Lung (tissue), 12 donors: ENCODE data around the gene NFIA. TPM values are rescaled to one million over a fixed set of nuclear protein-coding genes. Genes with fewer than 3 reads are reported as not detected.

Experiments
- ATAC-seq: fragments of 200-7000 bp; cut with Tn5 transposase; one replicate; pipeline ENCODE4 v1.9.1; 2020; ENCODE audit warnings: moderate number of reproducible peaks; ENCODE audit not compliant: insufficient read depth, low FRiP score
- DNase-seq, 3 donors: peaks; one replicate each; pipeline ENCODE4 v3.0.0-alpha.2; 2013 to 2017
- H3K27ac ChIP-seq, 2 donors: one replicate each; pipeline ENCODE4 v1.5.1; 2013; ENCODE audit warnings: mild to moderate bottlenecking in 2 of 2, moderate library complexity in 2 of 2, control low read depth in 1 of 2, inconsistent platforms in 1 of 2, low read depth in 1 of 2, low read length in 1 of 2
- H3K27me3 ChIP-seq, 3 donors: one replicate each; pipeline ENCODE4 v1.5.1; 2013; ENCODE audit warnings: low read length in 2 of 3; ENCODE audit not compliant: control insufficient read depth in 3 of 3, insufficient read depth in 3 of 3
- H3K36me3 ChIP-seq, 4 donors: one replicate each; pipeline ENCODE4 v1.5.1; 2013; ENCODE audit warnings: low read length in 4 of 4, mild to moderate bottlenecking in 1 of 4, moderate library complexity in 1 of 4; ENCODE audit not compliant: control insufficient read depth in 4 of 4, insufficient read depth in 4 of 4
- H3K4me1 ChIP-seq, 5 donors: one replicate each; pipeline ENCODE4 v1.5.1; 2013; ENCODE audit warnings: low read length in 5 of 5, mild to moderate bottlenecking in 2 of 5, moderate library complexity in 1 of 5; ENCODE audit not compliant: control insufficient read depth in 5 of 5, insufficient read depth in 5 of 5
- H3K4me3 ChIP-seq: one replicate; pipeline ENCODE4 v1.5.1; 2013; ENCODE audit warnings: mild to moderate bottlenecking, control low read depth, moderate library complexity
- H3K9ac ChIP-seq, 2 donors: one replicate each; pipeline ENCODE4 v1.5.1; 2013; ENCODE audit warnings: low read length in 2 of 2, control low read depth in 1 of 2; ENCODE audit not compliant: insufficient read depth in 1 of 2
- H3K9me3 ChIP-seq, 4 donors: one replicate each; pipeline ENCODE4 v1.5.1; 2013; ENCODE audit warnings: low read length in 3 of 4, mild to moderate bottlenecking in 1 of 4, moderate library complexity in 1 of 4; ENCODE audit not compliant: control insufficient read depth in 4 of 4, insufficient read depth in 3 of 4
- WGBS, 2 donors: extraction: QIAGEN DNeasy Blood & Tissue Kit; methylation state at CpG; one replicate each; pipeline ENCODE4 v1.1.7; 2013; 5-methylcytosine and 5-hydroxymethylcytosine counted together
- polyA plus RNA-seq, 2 donors: library from polyadenylated mRNA; stranded (reverse); fragments of 200-250 nt; gene quantifications; one replicate each; pipeline ENCODE4 v1.2.1, GENCODE V29; 2013
- total RNA-seq, 2 donors: library from RNA; depleted of rRNA in 1 of 2; stranded (reverse); fragments of >200 nt in 1 of 2; gene quantifications; one replicate each; pipeline ENCODE4 v1.2.1, GENCODE V29; 2014 to 2021
- TF ChIP-seq, protein P1 (sequence below): IDR thresholded peaks from 2 replicates; pipeline ENCODE4 v1.5.1; 2012; ENCODE audit warnings: mild to moderate bottlenecking; ENCODE audit errors: control extremely low read depth, extremely low read depth
- donor health status: control.
- donor health status: control.
- donor health status: Bipolar disorder and iron deficiency.
- donor health status: healthy.
- donor health status: DM: yes; HTN: yes; CAD: no.

Gene NFIA
- total and polyA plus RNA-seq, 4 donors = 3.0 to 63.4 (median 34.2) TPM

- peaks cover 1 to 71% (median 18%) of the 10 kb centered on the region in 5 donors for H3K4me1 ChIP-seq
- DNase-seq (peak in 1 of 3 donors; percentile 53), ATAC-seq (no peak)
- H3K36me3 ChIP-seq = peaks cover 0 to 17% (median 8%) of the 10 kb centered on the region in 4 donors
- no peak overlapping the region for H3K9ac ChIP-seq
- no peak overlapping the region for H3K4me3 ChIP-seq
- no peak overlapping the region for H3K27ac ChIP-seq
- H3K27me3 ChIP-seq = no peaks in the 10 kb centered on the region
- 72 to 79% methylated on average over 4 of the region's 4 CpGs for WGBS, 2 donors
- TF ChIP-seq, protein P1, sequence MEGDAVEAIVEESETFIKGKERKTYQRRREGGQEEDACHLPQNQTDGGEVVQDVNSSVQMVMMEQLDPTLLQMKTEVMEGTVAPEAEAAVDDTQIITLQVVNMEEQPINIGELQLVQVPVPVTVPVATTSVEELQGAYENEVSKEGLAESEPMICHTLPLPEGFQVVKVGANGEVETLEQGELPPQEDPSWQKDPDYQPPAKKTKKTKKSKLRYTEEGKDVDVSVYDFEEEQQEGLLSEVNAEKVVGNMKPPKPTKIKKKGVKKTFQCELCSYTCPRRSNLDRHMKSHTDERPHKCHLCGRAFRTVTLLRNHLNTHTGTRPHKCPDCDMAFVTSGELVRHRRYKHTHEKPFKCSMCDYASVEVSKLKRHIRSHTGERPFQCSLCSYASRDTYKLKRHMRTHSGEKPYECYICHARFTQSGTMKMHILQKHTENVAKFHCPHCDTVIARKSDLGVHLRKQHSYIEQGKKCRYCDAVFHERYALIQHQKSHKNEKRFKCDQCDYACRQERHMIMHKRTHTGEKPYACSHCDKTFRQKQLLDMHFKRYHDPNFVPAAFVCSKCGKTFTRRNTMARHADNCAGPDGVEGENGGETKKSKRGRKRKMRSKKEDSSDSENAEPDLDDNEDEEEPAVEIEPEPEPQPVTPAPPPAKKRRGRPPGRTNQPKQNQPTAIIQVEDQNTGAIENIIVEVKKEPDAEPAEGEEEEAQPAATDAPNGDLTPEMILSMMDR = no peak
- peaks cover 0 to 2% (median 0%) of the 10 kb centered on the region in 4 donors for H3K9me3 ChIP-seq
Measured at GRCh38 chr1:61089338-61089737, 7.0 kb downstream of the NFIA start.

DNA sequence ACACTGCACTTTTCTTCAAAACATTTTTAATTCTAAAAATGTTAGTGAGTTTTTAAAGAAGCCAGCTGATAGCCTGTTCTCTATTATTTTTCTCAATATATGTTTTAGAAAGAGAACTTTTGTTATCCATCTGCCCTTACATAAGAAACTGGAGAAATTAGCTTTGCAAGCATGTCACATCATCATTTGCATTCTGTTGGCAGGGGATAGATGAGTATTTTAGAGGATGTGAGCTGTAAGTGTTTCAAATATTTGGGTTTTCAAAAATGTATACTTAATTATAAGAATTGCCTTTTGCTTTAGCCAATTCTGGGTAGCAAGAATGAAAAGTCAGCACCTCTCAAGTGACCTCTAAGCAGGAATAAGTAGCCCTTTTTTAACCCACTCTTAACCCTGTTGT, 7.4 kb downstream of the NFIA start:
- Histone ChIP-seq H3K36me3 (peaks cover 0 to 17% (median 8%) of the 10 kb centered on the region in 4 donors), H3K4me3 (no peak overlapping the region), H3K9me3 (peaks cover 0 to 2% (median 0%) of the 10 kb centered on the region in 4 donors), H3K27ac (no peak overlapping the region), H3K27me3 (no peaks in the 10 kb centered on the region), H3K9ac (no peak overlapping the region), H3K4me1 (peaks cover 1 to 71% (median 18%) of the 10 kb centered on the region in 5 donors)
- ATAC-seq (no peak), DNase-seq (peak in 2 of 3 donors; percentile 55 to 68)
- TF ChIP-seq, protein P1 = no peak

DNA sequence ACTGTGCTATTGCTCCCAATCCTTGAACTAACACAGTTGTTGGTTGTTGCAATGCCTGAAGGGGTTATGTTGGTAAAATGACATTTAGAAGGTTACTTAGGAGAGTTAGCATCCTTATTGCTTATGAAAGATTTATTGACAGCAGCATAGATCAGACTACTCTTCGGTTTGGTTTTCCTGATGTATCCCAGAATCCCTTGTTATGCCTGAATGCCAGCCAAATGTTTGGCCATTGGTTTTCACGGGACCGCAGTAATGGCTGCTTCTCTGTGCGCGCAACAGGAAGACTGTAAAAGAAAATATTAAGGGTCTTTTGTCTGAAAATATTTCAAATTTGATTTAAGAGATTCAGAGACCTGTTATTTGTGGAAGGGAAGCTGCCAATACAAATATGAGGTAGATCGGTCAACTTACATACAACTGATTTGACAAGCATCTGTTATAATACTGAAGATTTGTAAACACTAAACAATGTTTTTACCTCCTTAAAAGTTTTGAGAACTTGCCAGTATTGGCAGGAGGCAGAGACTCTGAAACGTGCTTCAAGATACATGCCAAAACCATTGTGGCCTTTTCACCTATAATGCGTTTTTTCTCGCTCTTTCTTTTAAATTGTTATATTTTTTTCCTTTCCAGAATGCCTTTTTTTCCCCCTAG, 8.3 kb downstream of the NFIA start:
- TF ChIP-seq, protein P1 = no peak
- Histone ChIP-seq H3K4me1 (peaks cover 1 to 71% (median 20%) of the 10 kb centered on the region in 5 donors), H3K9ac (no peak overlapping the region), H3K9me3 (peaks cover 0 to 2% (median 0%) of the 10 kb centered on the region in 4 donors), H3K4me3 (no peak overlapping the region), H3K27me3 (no peaks in the 10 kb centered on the region), H3K27ac (peak overlapping the region in 1 of 2 donors; percentile 65), H3K36me3 (peaks cover 0 to 17% (median 8%) of the 10 kb centered on the region in 4 donors)
- DNase-seq (no peak), ATAC-seq (no peak)
- WGBS, 2 donors = 72 to 81% methylated on average over 9 of the region's 9 CpGs
